Peyer's patch (tissue), 4 donors: ENCODE results near the gene TMEM50A. TPM values are rescaled to one million over a fixed set of nuclear protein-coding genes. Genes with fewer than 3 reads are reported as not detected.
"Not testable (repeated sequence)": the region's sequence is repeated elsewhere in the genome, so short reads cannot be mapped to it uniquely, and the experiment has no call there.

Experiments used
- DNase-seq, 3 donors: peaks; one replicate each; pipeline ENCODE4 v3.0.0-alpha.2; 2017 to 2019
- H3K27ac ChIP-seq, 4 donors: fragments of 200-600 bp; sonication (generic); one replicate each; pipeline ENCODE4 v1.5.1; 2016 to 2019
- H3K27me3 ChIP-seq, 2 donors: fragments of 200-600 bp; sonication (generic); one replicate each; pipeline ENCODE4 v1.5.1; 2019
- H3K36me3 ChIP-seq, 3 donors: fragments of 200-600 bp; sonication (generic); one replicate each; pipeline ENCODE4 v1.5.1; 2016 to 2019
- H3K4me1 ChIP-seq, 4 donors: fragments of 200-600 bp; sonication (generic); one replicate each; pipeline ENCODE4 v1.5.1; 2016 to 2019
- H3K4me3 ChIP-seq, 4 donors: fragments of 200-600 bp; sonication (generic); 1 replicate in 3 of 4; 2 replicates in 1 of 4; pipeline ENCODE4 v1.5.1; 2016 to 2019; ENCODE audit warnings: mild to moderate bottlenecking in 1 of 4
- H3K9me3 ChIP-seq, 4 donors: fragments of 200-600 bp; sonication (generic); one replicate each; pipeline ENCODE4 v1.5.1; 2016 to 2019; ENCODE audit warnings: mild to moderate bottlenecking in 1 of 4
- POLR2A ChIP-seq, 2 donors: fragments of 450-650 bp; IDR thresholded peaks; one replicate each; pipeline ENCODE4 v1.5.1; 2017; ENCODE audit warnings: antibody characterized with exemption in 2 of 2, mild to moderate bottlenecking in 2 of 2, moderate library complexity in 2 of 2
- total RNA-seq, 4 donors: library from RNA; depleted of rRNA; stranded (reverse); fragments of >200 nt; gene quantifications; one replicate each; pipeline ENCODE4 v1.1.0, GENCODE V29; 2016
- TF ChIP-seq, protein P1 (sequence below), 6 experiments: fragments of 450-650 bp in 4 of 6; fragments of 200-600 bp in 2 of 6; sonication (generic) in 1 of 6; IDR thresholded peaks; one replicate each; pipeline ENCODE4 v1.5.1; 2017 to 2019; ENCODE audit warnings: antibody characterized with exemption in 6 of 6, mild to moderate bottlenecking in 3 of 6, moderate library complexity in 1 of 6

TMEM50A gene
- total RNA-seq, 4 donors from 2014 or later: 43.7 to 101 (median 56.2) TPM

DNA sequence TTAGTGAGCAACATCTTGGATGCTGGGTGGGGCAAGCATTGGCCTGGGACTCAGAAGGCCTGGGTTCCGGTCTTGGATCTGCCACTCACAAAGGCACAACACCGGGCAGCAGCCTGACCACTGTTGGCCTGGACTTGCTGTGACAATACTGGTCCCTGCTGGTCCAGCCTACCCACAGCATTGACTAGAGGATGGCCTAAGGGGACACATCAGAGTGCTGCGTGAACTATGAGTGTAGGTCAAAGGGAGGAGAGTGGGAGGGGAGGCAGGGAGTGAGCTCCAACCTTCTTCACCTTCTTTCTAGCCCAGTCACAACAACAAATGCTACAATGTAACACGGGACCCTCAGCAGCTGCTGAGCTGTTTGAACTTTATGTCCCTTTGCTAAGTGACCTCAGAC is 31.1 kb downstream of the TMEM50A start:
- no peaks in the 10 kb centered on the region for H3K27me3 ChIP-seq
- no peak overlapping the region for H3K4me3 ChIP-seq
- no peaks in the 10 kb centered on the region for H3K4me1 ChIP-seq
- H3K27ac ChIP-seq: no peak overlapping the region
- no peaks in the 10 kb centered on the region for H3K36me3 ChIP-seq
- no peak for DNase-seq
- TF ChIP-seq, protein P1, sequence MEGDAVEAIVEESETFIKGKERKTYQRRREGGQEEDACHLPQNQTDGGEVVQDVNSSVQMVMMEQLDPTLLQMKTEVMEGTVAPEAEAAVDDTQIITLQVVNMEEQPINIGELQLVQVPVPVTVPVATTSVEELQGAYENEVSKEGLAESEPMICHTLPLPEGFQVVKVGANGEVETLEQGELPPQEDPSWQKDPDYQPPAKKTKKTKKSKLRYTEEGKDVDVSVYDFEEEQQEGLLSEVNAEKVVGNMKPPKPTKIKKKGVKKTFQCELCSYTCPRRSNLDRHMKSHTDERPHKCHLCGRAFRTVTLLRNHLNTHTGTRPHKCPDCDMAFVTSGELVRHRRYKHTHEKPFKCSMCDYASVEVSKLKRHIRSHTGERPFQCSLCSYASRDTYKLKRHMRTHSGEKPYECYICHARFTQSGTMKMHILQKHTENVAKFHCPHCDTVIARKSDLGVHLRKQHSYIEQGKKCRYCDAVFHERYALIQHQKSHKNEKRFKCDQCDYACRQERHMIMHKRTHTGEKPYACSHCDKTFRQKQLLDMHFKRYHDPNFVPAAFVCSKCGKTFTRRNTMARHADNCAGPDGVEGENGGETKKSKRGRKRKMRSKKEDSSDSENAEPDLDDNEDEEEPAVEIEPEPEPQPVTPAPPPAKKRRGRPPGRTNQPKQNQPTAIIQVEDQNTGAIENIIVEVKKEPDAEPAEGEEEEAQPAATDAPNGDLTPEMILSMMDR (IDR thresholded peaks at IDR 0.05): no peak
- TF ChIP-seq POLR2A (IDR thresholded peaks at IDR 0.05): no peak
- H3K9me3 ChIP-seq: no peaks in the 10 kb centered on the region

DNA sequence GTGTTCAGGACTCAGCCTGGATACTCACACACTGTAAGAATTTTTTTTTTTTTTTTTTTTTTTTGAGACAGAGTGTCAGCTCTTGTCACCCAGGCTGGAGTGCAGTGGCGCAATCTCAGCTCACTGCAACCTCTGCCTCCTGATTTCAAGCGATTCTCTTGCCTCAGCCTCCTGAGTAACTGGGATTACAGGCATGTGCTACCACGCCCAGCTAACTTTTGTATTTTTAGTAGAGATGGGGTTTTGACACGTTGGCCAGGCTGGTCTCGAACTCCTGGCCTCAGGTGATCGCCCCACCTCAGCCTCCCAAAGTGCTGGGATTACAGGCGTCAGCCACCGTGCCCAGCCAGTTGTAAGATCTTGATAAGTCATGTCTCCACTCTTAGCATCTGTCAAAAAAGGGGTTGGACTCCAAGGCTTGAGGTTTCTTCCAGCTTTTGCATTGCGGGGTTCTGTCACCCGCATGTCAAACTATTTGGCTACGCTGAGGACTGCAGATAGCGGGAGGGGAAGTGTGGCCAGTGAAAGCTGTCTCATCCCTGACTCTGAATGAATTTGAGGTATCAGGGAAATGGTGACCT is 31.6 kb downstream of the TMEM50A start:
- not testable (repeated sequence) for H3K27me3 ChIP-seq, H3K36me3 ChIP-seq, H3K27ac ChIP-seq, H3K4me3 ChIP-seq, DNase-seq, H3K4me1 ChIP-seq, H3K9me3 ChIP-seq

DNA sequence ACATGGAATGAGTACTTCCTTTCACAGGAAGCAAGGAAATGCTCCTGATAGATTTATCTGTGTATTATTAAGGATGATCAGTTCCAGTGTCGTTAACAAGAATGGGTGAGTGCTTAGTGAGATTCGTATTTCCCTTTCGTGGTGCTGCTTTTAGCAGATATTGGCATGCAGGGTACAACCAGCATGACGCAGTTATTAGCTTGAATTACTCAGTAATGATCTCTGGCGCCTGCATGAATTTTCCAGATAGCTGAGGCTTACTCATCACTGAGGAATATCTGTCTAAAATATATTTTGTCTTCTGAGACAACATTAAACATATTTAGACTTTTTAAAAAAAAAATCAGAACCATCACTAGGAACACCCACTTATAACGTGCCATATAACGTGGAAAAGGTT is 33.6 kb downstream of the TMEM50A start:
- H3K27ac ChIP-seq, H3K27me3 ChIP-seq, H3K4me3 ChIP-seq, DNase-seq, H3K4me1 ChIP-seq, H3K9me3 ChIP-seq, H3K36me3 ChIP-seq: not testable (repeated sequence)

DNA sequence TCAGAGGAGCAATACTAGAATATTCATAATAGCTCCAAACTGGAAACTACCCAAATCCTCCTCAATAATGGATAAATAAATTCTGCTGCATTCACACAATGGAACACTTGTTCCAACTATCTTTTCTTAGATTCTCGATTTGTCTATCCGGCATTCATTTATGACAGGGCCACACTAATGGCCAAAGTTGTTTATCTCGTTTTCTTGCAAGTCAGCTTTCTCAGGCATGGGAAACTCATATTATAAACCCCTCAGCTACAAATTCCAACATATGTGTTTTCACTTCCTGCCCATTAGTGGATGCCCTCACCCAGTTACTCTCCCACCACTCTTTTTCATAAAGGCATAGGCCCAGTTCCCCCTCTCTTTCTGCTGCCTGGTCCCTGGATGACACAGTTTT is 40.2 kb downstream of the TMEM50A start:
- H3K36me3 ChIP-seq, H3K27me3 ChIP-seq, DNase-seq, H3K4me1 ChIP-seq, H3K27ac ChIP-seq, H3K4me3 ChIP-seq, H3K9me3 ChIP-seq: not testable (repeated sequence)

DNA sequence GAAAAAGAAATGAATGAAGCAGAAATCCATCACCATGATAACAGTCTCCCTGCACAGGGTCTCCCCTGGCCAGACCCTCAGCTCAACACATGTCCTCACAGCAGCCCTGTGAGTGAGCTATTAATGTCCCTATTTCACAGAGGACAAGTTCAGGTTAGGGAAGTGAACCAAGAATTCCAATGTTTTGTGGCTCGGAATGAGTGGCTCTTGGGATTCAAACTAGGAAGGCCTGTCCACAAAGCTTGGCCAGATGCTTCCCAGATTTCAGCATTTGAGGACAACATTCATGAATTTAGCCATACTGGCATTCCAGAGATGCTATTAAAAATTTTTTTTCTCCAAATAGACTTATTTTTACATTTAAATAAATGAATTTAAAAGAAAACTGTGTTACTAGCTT is 44.4 kb downstream of the TMEM50A start:
- not testable (repeated sequence) for DNase-seq, H3K27ac ChIP-seq, H3K27me3 ChIP-seq, H3K9me3 ChIP-seq, H3K4me1 ChIP-seq, H3K36me3 ChIP-seq, H3K4me3 ChIP-seq

DNA sequence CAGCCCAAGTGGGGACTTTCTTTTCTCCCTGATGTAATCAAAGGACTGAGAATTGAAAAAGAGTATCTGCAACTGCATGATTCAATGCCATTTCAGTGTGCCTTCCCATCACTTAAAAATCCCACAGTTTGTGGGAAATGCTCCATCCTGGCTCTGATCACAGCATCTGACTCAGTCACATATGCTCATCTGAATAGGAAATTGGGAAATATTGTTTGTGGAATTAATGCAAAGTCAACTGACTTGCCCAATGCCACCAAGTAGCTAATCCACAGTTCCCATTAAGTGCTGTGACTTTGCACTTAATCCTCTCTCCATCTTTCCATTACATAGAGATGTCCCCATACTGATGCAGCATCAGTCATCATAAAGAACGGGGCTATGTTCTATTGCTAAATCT is 45.0 kb downstream of the TMEM50A start:
- not testable (repeated sequence) for H3K4me3 ChIP-seq, H3K4me1 ChIP-seq

DNA sequence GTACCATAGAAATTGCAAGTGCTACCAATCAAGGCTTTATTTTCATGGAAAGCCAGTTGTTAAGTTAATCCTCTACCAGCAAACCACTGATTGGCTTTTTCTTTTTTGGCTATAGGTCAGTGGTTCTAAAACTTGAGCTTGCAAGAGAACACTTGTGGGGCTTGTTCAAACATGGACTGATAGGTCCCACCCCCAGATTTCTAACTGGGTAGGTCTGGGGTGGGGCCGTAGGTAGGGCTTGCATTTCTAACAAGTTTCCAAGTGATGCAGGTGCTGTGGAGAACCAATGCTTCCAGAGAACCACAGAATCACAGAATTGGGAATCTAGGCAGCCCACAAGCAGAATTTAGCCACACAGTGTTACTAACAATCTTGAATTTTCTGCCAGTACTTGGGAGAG is 45.7 kb downstream of the TMEM50A start:
- DNase-seq, H3K4me1 ChIP-seq: not testable (repeated sequence)

More for the DNA sequence above, 45.0 kb downstream of the TMEM50A start:
- H3K36me3 ChIP-seq, H3K27me3 ChIP-seq, H3K9me3 ChIP-seq, DNase-seq, H3K27ac ChIP-seq: not testable (repeated sequence)

DNA sequence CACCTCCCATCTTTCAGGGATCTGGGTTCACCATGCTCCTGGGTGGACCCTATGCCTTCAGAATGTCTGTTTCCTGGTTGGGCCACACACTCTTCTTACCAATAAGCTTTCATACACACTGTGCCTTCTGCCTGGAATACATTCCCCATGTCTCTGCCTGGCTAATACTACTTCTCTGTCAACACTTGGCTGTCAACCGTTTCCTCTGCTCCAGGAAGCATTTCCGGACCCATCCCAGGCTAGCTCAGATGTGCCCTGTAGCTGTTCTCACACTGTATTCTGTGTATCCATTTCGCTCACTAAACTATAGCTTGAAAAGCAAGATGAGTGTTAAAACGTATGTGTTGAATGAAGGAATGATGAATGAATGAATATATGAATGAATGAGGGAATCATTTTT is 49.0 kb downstream of the TMEM50A start:
- H3K27me3 ChIP-seq, DNase-seq: not testable (repeated sequence)

More for the DNA sequence above, 45.7 kb downstream of the TMEM50A start:
- not testable (repeated sequence) for H3K9me3 ChIP-seq, H3K27ac ChIP-seq, H3K27me3 ChIP-seq, H3K4me3 ChIP-seq, H3K36me3 ChIP-seq

DNA sequence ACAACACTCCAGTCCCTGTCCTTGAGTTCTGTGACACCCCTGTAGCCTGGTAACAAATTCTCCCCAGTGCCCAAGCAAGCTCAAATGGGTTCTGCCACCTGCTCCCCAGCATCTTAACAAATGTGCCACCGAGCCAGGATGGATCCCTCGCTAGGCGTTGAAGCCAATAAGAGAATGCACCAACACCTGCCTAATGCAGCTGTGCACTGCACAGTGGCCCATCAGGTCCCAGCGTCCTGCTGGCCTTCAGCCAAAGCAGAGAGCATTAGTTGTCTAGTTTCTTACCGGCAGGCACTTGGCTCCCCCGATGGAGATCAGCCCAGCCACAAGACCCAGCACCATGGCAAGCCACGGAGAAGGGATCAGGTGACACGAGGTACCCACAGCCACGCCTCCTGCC is 50.6 kb downstream of the TMEM50A start:
- DNase-seq, H3K27ac ChIP-seq, H3K27me3 ChIP-seq, H3K4me3 ChIP-seq, H3K9me3 ChIP-seq, H3K36me3 ChIP-seq, H3K4me1 ChIP-seq: not testable (repeated sequence)

More for the DNA sequence above, 49.0 kb downstream of the TMEM50A start:
- H3K27ac ChIP-seq, H3K9me3 ChIP-seq, H3K36me3 ChIP-seq, H3K4me1 ChIP-seq, H3K4me3 ChIP-seq: not testable (repeated sequence)

DNA sequence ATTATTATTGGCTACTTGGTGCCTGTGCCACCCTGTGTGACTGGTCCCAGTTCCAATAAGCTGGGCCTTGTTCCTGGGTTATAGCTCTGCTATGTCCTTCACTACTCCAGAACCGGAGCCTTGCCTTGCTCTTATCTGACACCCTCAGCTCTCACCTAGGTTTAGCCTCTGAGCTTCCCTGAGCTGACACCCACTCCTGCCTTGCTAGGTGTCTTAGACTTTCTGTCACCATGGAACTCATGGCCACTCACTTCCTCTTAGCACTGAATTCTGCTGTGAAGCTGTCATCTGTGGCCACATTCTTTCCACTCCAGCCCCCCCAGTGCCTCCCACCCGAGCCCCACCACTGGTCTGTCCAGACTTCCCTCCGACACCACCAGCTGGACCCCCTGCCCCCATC is 51.6 kb downstream of the TMEM50A start:
- not testable (repeated sequence) for DNase-seq, H3K27ac ChIP-seq, H3K27me3 ChIP-seq, H3K4me3 ChIP-seq, H3K4me1 ChIP-seq, H3K36me3 ChIP-seq, H3K9me3 ChIP-seq

DNA sequence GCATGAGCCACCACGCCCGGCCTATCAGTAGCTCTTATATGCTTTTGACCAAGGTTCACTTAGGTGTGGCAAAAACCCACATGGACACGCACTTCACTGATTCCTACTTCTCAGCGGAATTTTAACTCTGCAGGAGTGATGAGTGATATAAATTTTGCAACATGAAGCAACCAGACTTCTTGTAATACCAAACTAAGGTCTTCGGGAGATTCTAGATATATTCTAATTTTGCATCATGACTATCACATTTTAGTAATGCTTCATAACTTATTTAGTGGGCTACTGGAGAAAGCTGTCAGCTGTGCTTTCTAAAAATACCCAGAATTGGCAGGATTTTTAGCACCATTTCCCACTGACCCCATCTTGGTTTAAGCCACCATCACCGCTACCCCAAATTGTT is 54.7 kb downstream of the TMEM50A start:
- Histone ChIP-seq H3K4me3 (no peak overlapping the region), H3K36me3 (no peaks in the 10 kb centered on the region), H3K4me1 (no peaks in the 10 kb centered on the region), H3K9me3 (no peaks in the 10 kb centered on the region), H3K27ac (no peak overlapping the region), H3K27me3 (no peaks in the 10 kb centered on the region)
- TF ChIP-seq POLR2A (IDR thresholded peaks at IDR 0.05): no peak
- TF ChIP-seq, protein P1 (IDR thresholded peaks at IDR 0.05): no peak
- no peak for DNase-seq

DNA sequence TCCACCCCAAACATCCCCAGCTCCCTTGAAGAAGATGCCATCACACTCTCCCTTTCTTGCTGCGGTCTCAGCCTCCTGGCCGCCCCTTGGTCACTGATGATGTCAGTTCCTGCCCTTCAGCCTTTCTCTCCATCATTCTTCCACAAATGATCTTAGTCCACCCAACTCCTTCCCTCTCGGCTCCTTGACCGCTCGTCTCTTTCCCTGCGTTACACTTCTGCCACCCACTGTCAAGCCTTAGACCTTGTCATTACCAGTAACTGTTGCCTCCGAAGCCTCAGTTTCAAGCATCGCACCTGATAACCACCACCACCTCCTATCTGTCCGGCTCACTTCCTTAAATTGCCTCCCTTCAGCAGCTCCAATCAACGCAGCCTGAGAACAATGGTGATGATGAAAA is 59.4 kb downstream of the TMEM50A start:
- H3K27ac ChIP-seq, H3K4me1 ChIP-seq, H3K27me3 ChIP-seq, H3K4me3 ChIP-seq, DNase-seq, H3K36me3 ChIP-seq, H3K9me3 ChIP-seq: not testable (repeated sequence)

DNA sequence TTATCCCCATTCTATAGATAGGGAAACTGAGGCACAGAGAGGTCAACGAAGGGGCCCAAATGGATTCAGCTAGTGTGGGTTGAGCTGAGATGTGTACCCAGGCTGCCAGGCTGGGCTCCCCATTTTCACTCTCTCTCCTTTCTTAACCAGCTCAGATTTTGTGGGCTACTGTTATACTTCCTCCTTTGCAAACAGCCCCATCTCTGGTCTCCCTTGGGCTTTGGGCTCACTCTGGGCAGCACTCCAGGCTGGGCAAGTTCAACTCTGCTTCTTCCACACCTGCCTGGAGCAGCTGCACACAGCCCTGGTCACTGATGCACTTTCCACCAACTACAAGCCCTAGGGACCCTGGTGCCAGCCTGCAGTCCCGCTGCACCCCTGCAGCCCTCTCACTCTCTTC is 59.9 kb downstream of the TMEM50A start:
- DNase-seq, H3K36me3 ChIP-seq, H3K9me3 ChIP-seq, H3K4me3 ChIP-seq, H3K27ac ChIP-seq, H3K4me1 ChIP-seq, H3K27me3 ChIP-seq: not testable (repeated sequence)
